OCI-LY3 (cell line): ENCODE results near the gene MACO1.

Source experiments
- H2AFZ ChIP-seq: fragments of 200-600, 300-600 bp; shearing (Covaris generic); 2 replicates; pipeline ENCODE4 v1.6.0; 2014; ENCODE audit warnings: antibody characterized with exemption, low read depth, low read length
- H3K27ac ChIP-seq: fragments of 200-600, 300-600 bp; sonication (generic); 2 replicates; pipeline ENCODE4 v1.5.1; 2014; ENCODE audit warnings: mild to moderate bottlenecking, low read length, moderate library complexity, mixed read lengths
- H3K27me3 ChIP-seq: fragments of 200-600, 300-600 bp; sonication (generic); 2 replicates; pipeline ENCODE4 v1.6.1; 2014; ENCODE audit warnings: low read depth, low read length, mixed read lengths
- H3K36me3 ChIP-seq: fragments of 200-600, 300-600 bp; sonication (generic); replicated peaks from 2 replicates; pipeline ENCODE3; 2014; ENCODE audit warnings: low read depth, low read length, mixed read lengths
- H3K4me1 ChIP-seq: fragments of 300-600, 200-600 bp; sonication (generic); 2 replicates; pipeline ENCODE4 v1.6.1; 2014; ENCODE audit warnings: low read length, mixed read lengths
- H3K4me2 ChIP-seq: fragments of 200-600, 300-600 bp; sonication (generic); 2 replicates; pipeline ENCODE4 v1.6.1; 2014; ENCODE audit warnings: low read length, mixed read lengths
- H3K4me3 ChIP-seq: fragments of 300-600, 200-600 bp; sonication (generic); 2 replicates; pipeline ENCODE4 v1.5.1; 2014; ENCODE audit warnings: antibody characterized with exemption, mild to moderate bottlenecking, low read length, moderate library complexity
- H3K79me2 ChIP-seq: fragments of 300-600, 200-600 bp; shearing (Covaris generic); 2 replicates; pipeline ENCODE4 v1.6.1; 2014; ENCODE audit warnings: mild to moderate bottlenecking, low read length, mixed read lengths
- H3K9ac ChIP-seq: fragments of 300-600, 200-600 bp; shearing (Covaris generic); 2 replicates; pipeline ENCODE4 v1.6.0; 2014; ENCODE audit warnings: mild to moderate bottlenecking, low read length, moderate library complexity
- H3K9me3 ChIP-seq: fragments of 200-600, 300-600 bp; shearing (Covaris generic); 2 replicates; pipeline ENCODE4 v1.6.1; 2014; ENCODE audit warnings: low read length, mixed read lengths; ENCODE audit not compliant: insufficient read depth
- H4K20me1 ChIP-seq: fragments of 200-600, 300-600 bp; sonication (generic); 2 replicates; pipeline ENCODE4 v1.6.1; 2016; ENCODE audit warnings: low read length, mixed read lengths; ENCODE audit not compliant: insufficient read depth
- CTCF ChIP-seq: fragments of 200-600, 300-600 bp; sonication (generic); IDR thresholded peaks from 2 replicates; pipeline ENCODE4 v1.5.1; 2014; ENCODE audit warnings: antibody characterized with exemption, low read length, low read depth
- EZH2phosphoT487 ChIP-seq: fragments of 200-600 bp; shearing (Covaris generic); IDR thresholded peaks from 2 replicates; pipeline ENCODE4 v1.6.1; 2018; ENCODE audit warnings: antibody characterized with exemption, mixed run types, low read depth

MACO1 gene

GRCh38 chr1:25527946-25528595, 97.4 kb downstream of the MACO1 start:
- no peaks in the 10 kb centered on the region for H4K20me1 ChIP-seq
- H3K79me2 ChIP-seq = no peaks in the 10 kb centered on the region
- H3K4me3 ChIP-seq = no peak overlapping the region
- H3K4me2 ChIP-seq = no peak overlapping the region
- no peaks in the 10 kb centered on the region for H3K4me1 ChIP-seq
- TF ChIP-seq CTCF = no peak
- H3K9ac ChIP-seq = no peak overlapping the region
- H3K36me3 ChIP-seq = no peaks in the 10 kb centered on the region
- H2AFZ ChIP-seq = no peak overlapping the region
- H3K27me3 ChIP-seq = peaks cover 4% of the 10 kb centered on the region; the same call in 1 of the 2 replicates
- no peak overlapping the region for H3K27ac ChIP-seq
- H3K9me3 ChIP-seq = no peaks in the 10 kb centered on the region

GRCh38 chr1:25528881-25529517, 98.3 kb downstream of the MACO1 start:
- Histone ChIP-seq H3K79me2 (no peaks in the 10 kb centered on the region), H3K4me2 (no peak overlapping the region), H3K9me3 (no peaks in the 10 kb centered on the region), H3K4me3 (no peak overlapping the region), H3K36me3 (no peaks in the 10 kb centered on the region), H4K20me1 (no peaks in the 10 kb centered on the region), H2AFZ (no peak overlapping the region), H3K4me1 (no peaks in the 10 kb centered on the region), H3K9ac (no peak overlapping the region), H3K27me3 (peaks cover 4% of the 10 kb centered on the region; the same call in 1 of the 2 replicates), H3K27ac (no peak overlapping the region)
- no peak for TF ChIP-seq EZH2phosphoT487
- TF ChIP-seq CTCF = no peak

GRCh38 chr1:25529518-25530185, 99.0 kb downstream of the MACO1 start:
- no peaks in the 10 kb centered on the region for H3K79me2 ChIP-seq
- no peak overlapping the region for H3K27ac ChIP-seq
- H4K20me1 ChIP-seq = no peaks in the 10 kb centered on the region
- no peaks in the 10 kb centered on the region for H3K36me3 ChIP-seq
- no peak overlapping the region for H2AFZ ChIP-seq
- peaks cover 4% of the 10 kb centered on the region; the same call in 1 of the 2 replicates for H3K27me3 ChIP-seq
- H3K9ac ChIP-seq = no peak overlapping the region
- no peak overlapping the region for H3K4me2 ChIP-seq
- H3K4me3 ChIP-seq = no peak overlapping the region
- TF ChIP-seq CTCF (no peak), EZH2phosphoT487 (no peak)
- H3K4me1 ChIP-seq = no peaks in the 10 kb centered on the region
- no peaks in the 10 kb centered on the region for H3K9me3 ChIP-seq
